NB4 (cell line): Measurements from ENCODE around the gene PRPH.
"Not testable (repeated sequence)": the region's sequence is repeated elsewhere in the genome, so short reads cannot be mapped to it uniquely, and the experiment has no call there.

Experiments
- MYC ChIP-seq: IDR thresholded peaks from 2 replicates; pipeline ENCODE4 v1.6.1; 2011; ENCODE audit warnings: low read depth, low read length
- POLR2A ChIP-seq: IDR thresholded peaks from 2 replicates; pipeline ENCODE4 v1.6.1; 2011; ENCODE audit warnings: mild to moderate bottlenecking; ENCODE audit not compliant: insufficient read length; ENCODE audit errors: extremely low read depth
- TF ChIP-seq, protein P1 (sequence below): IDR thresholded peaks from one replicate; pipeline ENCODE4 v1.5.1; 2012; ENCODE audit warnings: low read depth, low read length
- TF ChIP-seq, protein P2 (sequence below): IDR thresholded peaks from 2 replicates; pipeline ENCODE4 v1.6.1; 2011; ENCODE audit warnings: low read depth, low read length

DNA sequence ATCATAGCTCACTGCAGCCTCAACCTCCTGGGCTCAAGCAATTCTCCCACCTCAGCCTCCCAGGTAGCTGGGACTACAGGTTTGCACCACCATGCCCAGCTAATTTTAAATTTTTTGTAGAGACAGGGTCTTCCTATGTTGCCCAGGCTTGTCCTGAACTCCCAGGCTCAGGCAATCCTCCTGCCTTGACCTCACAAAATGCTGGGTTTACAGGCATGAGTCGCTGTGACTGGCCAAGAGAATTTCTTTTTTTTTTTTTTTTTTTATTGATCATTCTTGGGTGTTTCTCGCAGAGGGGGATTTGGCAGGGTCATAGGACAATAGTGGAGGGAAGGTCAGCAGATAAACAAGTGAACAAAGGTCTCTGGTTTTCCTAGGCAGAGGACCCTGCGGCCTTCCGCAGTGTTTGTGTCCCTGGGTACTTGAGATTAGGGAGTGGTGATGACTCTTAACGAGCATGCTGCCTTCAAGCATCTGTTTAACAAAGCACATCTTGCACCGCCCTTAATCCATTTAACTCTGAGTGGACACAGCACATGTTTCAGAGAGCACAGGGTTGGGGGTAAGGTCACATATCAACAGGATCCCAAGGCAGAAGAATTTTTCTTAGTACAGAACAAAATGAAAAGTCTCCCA is 12.1 kb upstream of the PRPH start:
- TF ChIP-seq, protein P1, sequence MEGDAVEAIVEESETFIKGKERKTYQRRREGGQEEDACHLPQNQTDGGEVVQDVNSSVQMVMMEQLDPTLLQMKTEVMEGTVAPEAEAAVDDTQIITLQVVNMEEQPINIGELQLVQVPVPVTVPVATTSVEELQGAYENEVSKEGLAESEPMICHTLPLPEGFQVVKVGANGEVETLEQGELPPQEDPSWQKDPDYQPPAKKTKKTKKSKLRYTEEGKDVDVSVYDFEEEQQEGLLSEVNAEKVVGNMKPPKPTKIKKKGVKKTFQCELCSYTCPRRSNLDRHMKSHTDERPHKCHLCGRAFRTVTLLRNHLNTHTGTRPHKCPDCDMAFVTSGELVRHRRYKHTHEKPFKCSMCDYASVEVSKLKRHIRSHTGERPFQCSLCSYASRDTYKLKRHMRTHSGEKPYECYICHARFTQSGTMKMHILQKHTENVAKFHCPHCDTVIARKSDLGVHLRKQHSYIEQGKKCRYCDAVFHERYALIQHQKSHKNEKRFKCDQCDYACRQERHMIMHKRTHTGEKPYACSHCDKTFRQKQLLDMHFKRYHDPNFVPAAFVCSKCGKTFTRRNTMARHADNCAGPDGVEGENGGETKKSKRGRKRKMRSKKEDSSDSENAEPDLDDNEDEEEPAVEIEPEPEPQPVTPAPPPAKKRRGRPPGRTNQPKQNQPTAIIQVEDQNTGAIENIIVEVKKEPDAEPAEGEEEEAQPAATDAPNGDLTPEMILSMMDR: not testable (repeated sequence)
- TF ChIP-seq MYC, POLR2A: not testable (repeated sequence)
- TF ChIP-seq, protein P2, sequence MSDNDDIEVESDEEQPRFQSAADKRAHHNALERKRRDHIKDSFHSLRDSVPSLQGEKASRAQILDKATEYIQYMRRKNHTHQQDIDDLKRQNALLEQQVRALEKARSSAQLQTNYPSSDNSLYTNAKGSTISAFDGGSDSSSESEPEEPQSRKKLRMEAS: not testable (repeated sequence)
